HEK293 (cell line): ENCODE results near the gene CEP120.

ENCODE experiments used
- CTCF ChIA-PET: fragments of 350-600 bp; formaldehyde crosslinking; extraction: SDS; loops from one replicate; lab custom pipeline; 2021; ENCODE audit warnings: antibody characterized with exemption; lab: Yijun Ruan, JAX
- POLR2A ChIA-PET: fragments of 300-600 bp; formaldehyde crosslinking; extraction: SDS; loops from one replicate; lab custom pipeline; 2020; ENCODE audit warnings: antibody characterized with exemption, inconsistent platforms; lab: Yijun Ruan, JAX
- H3K27ac ChIP-seq: fragments of 200-500 bp; sonication (Bioruptor generic); 2 replicates; pipeline ENCODE4 v1.5.1; 2014; ENCODE audit warnings: low read depth, low read length, control low read depth, inconsistent platforms; ENCODE audit errors: extremely low read depth
- H3K36me3 ChIP-seq, 2 experiments: fragments of 200-500 bp in 1 of 2; sonication (Bioruptor generic) in 1 of 2; 1 replicate in 1 of 2; 2 replicates in 1 of 2; pipeline ENCODE4 v1.5.1; 2014 to 2017; ENCODE audit warnings: inconsistent platforms in 2 of 2, low read length in 2 of 2; ENCODE audit not compliant: control insufficient read depth in 2 of 2, insufficient read depth in 1 of 2
- H3K4me1 ChIP-seq: fragments of 200-500 bp; sonication (Bioruptor generic); 2 replicates; pipeline ENCODE4 v1.5.1; 2014; ENCODE audit warnings: mild to moderate bottlenecking, low read length, inconsistent platforms; ENCODE audit not compliant: control insufficient read depth, insufficient read depth
- H3K4me3 ChIP-seq: 2 replicates; pipeline ENCODE4 v1.5.1; 2011; ENCODE audit warnings: low read depth, mild to moderate bottlenecking, control low read depth, low read length, moderate library complexity
- H3K9me3 ChIP-seq: fragments of 200-500 bp; sonication (Bioruptor generic); 2 replicates; pipeline ENCODE4 v1.5.1; 2014; ENCODE audit warnings: low read depth, low read length, inconsistent platforms; ENCODE audit not compliant: control insufficient read depth, insufficient read depth
- GLIS2 ChIP-seq: fragments of 450-650 bp; formaldehyde crosslinking; IDR thresholded peaks from 2 replicates; pipeline ENCODE4 v1.5.1; 2016; ENCODE audit warnings: missing biosample characterization, missing genetic modification characterization
- OVOL3 ChIP-seq: fragments of 450-650 bp; formaldehyde crosslinking; IDR thresholded peaks from 2 replicates; pipeline ENCODE4 v1.5.1; 2016; ENCODE audit warnings: missing biosample characterization, missing genetic modification characterization
- PATZ1 ChIP-seq: fragments of 450-650 bp; formaldehyde crosslinking; IDR thresholded peaks from 2 replicates; pipeline ENCODE4 v1.5.1; 2016; ENCODE audit warnings: missing biosample characterization, missing genetic modification characterization
- SP7 ChIP-seq: fragments of 450-650 bp; formaldehyde crosslinking; IDR thresholded peaks from 2 replicates; pipeline ENCODE4 v1.5.1; 2016; ENCODE audit warnings: missing biosample characterization, missing genetic modification characterization
- WT1 ChIP-seq: fragments of 450-650 bp; formaldehyde crosslinking; IDR thresholded peaks from 2 replicates; pipeline ENCODE4 v1.5.1; 2016; ENCODE audit warnings: missing biosample characterization, missing genetic modification characterization
- ZBTB17 ChIP-seq: fragments of 450-650 bp; formaldehyde crosslinking; IDR thresholded peaks from 2 replicates; pipeline ENCODE4 v1.5.1; 2016; ENCODE audit warnings: missing biosample characterization, missing genetic modification characterization
- ZFP37 ChIP-seq: fragments of 450-650 bp; formaldehyde crosslinking; IDR thresholded peaks from 2 replicates; pipeline ENCODE4 v1.5.1; 2016; ENCODE audit warnings: missing biosample characterization, missing genetic modification characterization
- ZNF114 ChIP-seq: fragments of 450-650 bp; formaldehyde crosslinking; IDR thresholded peaks from 2 replicates; pipeline ENCODE4 v1.5.0; 2017; ENCODE audit warnings: missing biosample characterization, missing genetic modification characterization
- ZNF146 ChIP-seq: fragments of 450-650 bp; formaldehyde crosslinking; IDR thresholded peaks from 2 replicates; pipeline ENCODE4 v1.5.1; 2016; ENCODE audit warnings: missing biosample characterization, missing genetic modification characterization
- ZNF274 ChIP-seq, 2 experiments: fragments of 200-500 bp in 1 of 2; fragments of 450-650 bp in 1 of 2; sonication (Bioruptor generic) in 1 of 2; formaldehyde crosslinking in 1 of 2; IDR thresholded peaks; 2 replicates each; pipeline versions ENCODE4 v1.5.1 to v1.6.1; 2014 to 2016; ENCODE audit warnings: borderline replicate concordance in 1 of 2, inconsistent platforms in 1 of 2, low read length in 1 of 2, missing biosample characterization in 1 of 2, missing genetic modification characterization in 1 of 2
- ZNF280D ChIP-seq: fragments of 450-650 bp; formaldehyde crosslinking; IDR thresholded peaks from 2 replicates; pipeline ENCODE4 v1.5.1; 2016; ENCODE audit warnings: missing biosample characterization, missing genetic modification characterization
- ZNF416 ChIP-seq: fragments of 450-650 bp; formaldehyde crosslinking; IDR thresholded peaks from 2 replicates; pipeline ENCODE4 v1.5.1; 2016; ENCODE audit warnings: missing biosample characterization, missing genetic modification characterization
- ZNF449 ChIP-seq: fragments of 450-650 bp; formaldehyde crosslinking; IDR thresholded peaks from 2 replicates; pipeline ENCODE4 v1.5.1; 2017; ENCODE audit warnings: missing biosample characterization, mild to moderate bottlenecking, missing genetic modification characterization, moderate library complexity
- ZNF544 ChIP-seq: fragments of 450-650 bp; formaldehyde crosslinking; IDR thresholded peaks from 2 replicates; pipeline ENCODE4 v1.5.0; 2017; ENCODE audit warnings: missing biosample characterization, missing genetic modification characterization
- ZNF560 ChIP-seq: fragments of 450-650 bp; formaldehyde crosslinking; IDR thresholded peaks from 2 replicates; pipeline ENCODE4 v1.5.1; 2017; ENCODE audit warnings: missing biosample characterization, missing genetic modification characterization, borderline replicate concordance
- ZNF600 ChIP-seq: fragments of 450-650 bp; formaldehyde crosslinking; IDR thresholded peaks from 2 replicates; pipeline ENCODE4 v1.5.1; 2016; ENCODE audit warnings: missing biosample characterization, missing genetic modification characterization
- ZNF768 ChIP-seq: fragments of 450-650 bp; formaldehyde crosslinking; IDR thresholded peaks from 2 replicates; pipeline ENCODE4 v1.5.1; 2018; ENCODE audit warnings: missing biosample characterization, mild to moderate bottlenecking, missing genetic modification characterization
- ZNF777 ChIP-seq: fragments of 450-650 bp; formaldehyde crosslinking; IDR thresholded peaks from 2 replicates; pipeline ENCODE4 v1.5.1; 2017; ENCODE audit warnings: missing biosample characterization, missing genetic modification characterization, borderline replicate concordance
- TF ChIP-seq, protein P1 (sequence below): fragments of 450-650 bp; formaldehyde crosslinking; IDR thresholded peaks from 2 replicates; pipeline ENCODE4 v1.5.1; 2016; ENCODE audit warnings: missing biosample characterization, missing genetic modification characterization
- TF ChIP-seq, protein P2 (sequence below): IDR thresholded peaks from 2 replicates; pipeline ENCODE4 v1.6.1; 2011; ENCODE audit warnings: mild to moderate bottlenecking, low read depth, low read length, borderline replicate concordance

The CEP120 gene

DNA sequence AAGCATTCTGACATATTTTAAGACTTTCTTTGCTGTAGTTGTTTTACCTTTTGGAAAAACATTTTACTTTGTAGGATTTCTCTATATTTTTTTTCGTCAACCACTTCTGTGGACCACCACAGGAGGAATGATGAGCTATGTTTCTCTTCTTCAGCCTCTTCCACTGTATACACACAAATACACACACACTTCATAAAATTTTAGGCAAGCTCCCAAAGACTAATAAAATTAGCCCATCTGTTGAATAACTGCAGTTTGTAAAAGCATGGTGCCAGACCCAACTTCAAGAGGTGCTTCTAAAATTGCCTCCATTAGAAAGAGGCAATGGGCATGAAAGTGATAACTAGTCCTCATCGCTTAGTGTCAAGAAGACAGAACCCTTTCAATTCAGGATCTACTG is 4.1 kb upstream of the CEP120 start:
- Histone ChIP-seq H3K27ac (no peak overlapping the region), H3K4me1 (peaks cover 3% of the 10 kb centered on the region; the same call in 1 of the 2 replicates), H3K9me3 (no peaks in the 10 kb centered on the region), H3K36me3 (no peaks in the 10 kb centered on the region; a peak in 1 of 3 replicates), H3K4me3 (no peak overlapping the region)
- TF ChIP-seq ZNF560, result no peak
- POLR2A ChIA-PET, result no interaction called here
- CTCF ChIA-PET, result no interaction called here

DNA sequence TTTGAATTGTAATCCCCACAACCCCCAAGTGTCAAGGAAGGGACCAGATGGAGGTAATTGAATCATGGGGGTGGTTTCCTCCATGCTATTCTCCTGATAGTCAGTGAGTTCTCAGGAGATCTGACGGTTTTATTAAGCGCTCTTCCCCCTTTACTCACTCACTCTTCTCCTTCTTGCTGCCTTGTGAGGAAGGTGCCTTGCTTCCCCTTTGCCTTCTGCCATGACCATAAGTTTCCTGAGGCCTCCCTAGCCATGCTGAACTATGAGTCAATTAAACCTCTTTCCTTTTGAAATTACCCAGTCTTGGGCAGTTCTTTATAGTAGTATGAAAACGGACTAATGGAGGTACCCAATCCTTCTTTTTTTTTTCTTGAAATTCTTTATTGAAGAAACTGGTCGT is 2.2 kb upstream of the CEP120 start:
- Histone ChIP-seq H3K4me3 (no peak overlapping the region), H3K9me3 (no peaks in the 10 kb centered on the region)
- TF ChIP-seq OVOL3 (tag by site-specific recombination) (no peak), GLIS2 (no peak), ZNF449 (tag by site-specific recombination) (no peak), SP7 (tag by site-specific recombination) (no peak), ZNF768 (tag by site-specific recombination) (no peak), ZNF416 (tag by site-specific recombination) (no peak), ZNF600 (no peak), ZNF146 (tag by site-specific recombination) (no peak), ZNF544 (tag by site-specific recombination) (no peak), ZNF274 (IDR thresholded peaks at IDR 0.05; ENCODE audit: low read length) (no peak), ZNF274 (tag by site-specific recombination; IDR thresholded peaks at IDR 0.05; ENCODE audit: borderline replicate concordance) (no peak), ZNF114 (no peak), ZFP37 (tag by site-specific recombination) (no peak)
- TF ChIP-seq, protein P1, sequence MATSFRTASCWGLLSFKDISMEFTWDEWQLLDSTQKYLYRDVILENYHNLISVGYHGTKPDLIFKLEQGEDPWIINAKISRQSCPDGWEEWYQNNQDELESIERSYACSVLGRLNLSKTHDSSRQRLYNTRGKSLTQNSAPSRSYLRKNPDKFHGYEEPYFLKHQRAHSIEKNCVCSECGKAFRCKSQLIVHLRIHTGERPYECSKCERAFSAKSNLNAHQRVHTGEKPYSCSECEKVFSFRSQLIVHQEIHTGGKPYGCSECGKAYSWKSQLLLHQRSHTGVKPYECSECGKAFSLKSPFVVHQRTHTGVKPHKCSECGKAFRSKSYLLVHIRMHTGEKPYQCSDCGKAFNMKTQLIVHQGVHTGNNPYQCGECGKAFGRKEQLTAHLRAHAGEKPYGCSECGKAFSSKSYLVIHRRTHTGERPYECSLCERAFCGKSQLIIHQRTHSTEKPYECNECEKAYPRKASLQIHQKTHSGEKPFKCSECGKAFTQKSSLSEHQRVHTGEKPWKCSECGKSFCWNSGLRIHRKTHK (tag by site-specific recombination), result no peak
- TF ChIP-seq, protein P2, sequence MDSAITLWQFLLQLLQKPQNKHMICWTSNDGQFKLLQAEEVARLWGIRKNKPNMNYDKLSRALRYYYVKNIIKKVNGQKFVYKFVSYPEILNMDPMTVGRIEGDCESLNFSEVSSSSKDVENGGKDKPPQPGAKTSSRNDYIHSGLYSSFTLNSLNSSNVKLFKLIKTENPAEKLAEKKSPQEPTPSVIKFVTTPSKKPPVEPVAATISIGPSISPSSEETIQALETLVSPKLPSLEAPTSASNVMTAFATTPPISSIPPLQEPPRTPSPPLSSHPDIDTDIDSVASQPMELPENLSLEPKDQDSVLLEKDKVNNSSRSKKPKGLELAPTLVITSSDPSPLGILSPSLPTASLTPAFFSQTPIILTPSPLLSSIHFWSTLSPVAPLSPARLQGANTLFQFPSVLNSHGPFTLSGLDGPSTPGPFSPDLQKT, result no peak
- TF ChIP-seq, all 188 proteins: peak for 0
- ChIA-PET POLR2A (no interaction called here), CTCF (interaction anchor here (0.7 kb wide), 1 partner anchor 1345 kb away, joined by 3 read pairs; no protein-coding TSS in a partner anchor)
- Histone ChIP-seq H3K27ac (no peak overlapping the region), H3K4me1 (peaks cover 5% of the 10 kb centered on the region; the same call in 1 of the 2 replicates), H3K36me3 (no peaks in the 10 kb centered on the region; a peak in 1 of 3 replicates)

- Histone ChIP-seq H3K9me3 (no peaks in the 10 kb centered on the region), H3K27ac (peak overlapping the region; percentile 84), H3K4me3 (peak overlapping the region; percentile 85), H3K36me3 (peaks cover 2 to 10% of the 10 kb centered on the region in 2 experiments), H3K4me1 (0 out of 2 replicates have a peak, but pooled peaks cover 2% of the 10 kb centered on the region)
- POLR2A ChIA-PET, result interaction anchor here (1.0 to 2.8 kb wide), 7 partner anchors 30 to 188 kb away, joined by 3 to 67 read pairs (median 3); partner anchors contain the start of gene CSNK1G3
- CTCF ChIA-PET, result interaction anchor here (0.5 to 2.3 kb wide), 27 partner anchors 10 to 576 kb away, joined by 3 to 14 read pairs (median 4); no protein-coding TSS in a partner anchor
- TF ChIP-seq ZBTB17 (tag by site-specific recombination), result peak; percentile 36
- peak; percentile 83 for TF ChIP-seq GLIS2
- TF ChIP-seq WT1 (tag by site-specific recombination), result no peak
- TF ChIP-seq PATZ1 (tag by site-specific recombination), result peak; percentile 55; the same call in 1 of the 2 replicates
- peak; percentile 60; the same call in 1 of the 2 replicates for TF ChIP-seq ZNF777 (tag by site-specific recombination)
- no peak for TF ChIP-seq ZNF280D (tag by site-specific recombination)
These were observed 548 bp downstream of the CEP120 start for GRCh38 chr5:123422433-123423277.
